ENCODE results near the gene HHATL. TPM values are rescaled to one million over a fixed set of nuclear protein-coding genes. Genes with fewer than 3 reads are reported as not detected.

The HHATL gene
- total and polyA plus RNA-seq, 2 of the 8 experiments (the other 6 are each of a cell fraction or from before 2014, with no cell fraction given): 0.18 TPM; not detected in 1

DNA sequence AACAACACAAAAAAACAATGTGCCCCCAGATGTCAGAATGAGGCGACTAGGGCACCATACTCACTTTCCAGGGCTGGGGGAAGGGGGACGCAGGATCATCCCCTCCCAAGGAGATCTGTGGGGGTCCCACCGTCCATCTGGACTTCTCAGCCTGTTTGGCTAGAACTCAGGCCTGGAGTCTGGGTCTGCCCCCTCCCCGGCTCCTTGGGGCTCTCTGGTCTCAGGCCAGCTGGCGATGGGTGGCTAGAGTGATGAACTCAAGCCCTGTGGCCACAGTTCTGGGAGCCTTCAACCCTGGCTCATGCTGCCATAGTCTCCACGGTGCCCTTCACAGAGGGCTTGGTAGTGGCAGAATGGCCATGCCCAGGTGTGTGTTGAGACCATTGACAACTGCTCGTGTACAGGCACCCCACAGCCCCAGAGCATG is 35.5 kb downstream of the HHATL start (continued):
- TF ChIP-seq, protein P1, sequence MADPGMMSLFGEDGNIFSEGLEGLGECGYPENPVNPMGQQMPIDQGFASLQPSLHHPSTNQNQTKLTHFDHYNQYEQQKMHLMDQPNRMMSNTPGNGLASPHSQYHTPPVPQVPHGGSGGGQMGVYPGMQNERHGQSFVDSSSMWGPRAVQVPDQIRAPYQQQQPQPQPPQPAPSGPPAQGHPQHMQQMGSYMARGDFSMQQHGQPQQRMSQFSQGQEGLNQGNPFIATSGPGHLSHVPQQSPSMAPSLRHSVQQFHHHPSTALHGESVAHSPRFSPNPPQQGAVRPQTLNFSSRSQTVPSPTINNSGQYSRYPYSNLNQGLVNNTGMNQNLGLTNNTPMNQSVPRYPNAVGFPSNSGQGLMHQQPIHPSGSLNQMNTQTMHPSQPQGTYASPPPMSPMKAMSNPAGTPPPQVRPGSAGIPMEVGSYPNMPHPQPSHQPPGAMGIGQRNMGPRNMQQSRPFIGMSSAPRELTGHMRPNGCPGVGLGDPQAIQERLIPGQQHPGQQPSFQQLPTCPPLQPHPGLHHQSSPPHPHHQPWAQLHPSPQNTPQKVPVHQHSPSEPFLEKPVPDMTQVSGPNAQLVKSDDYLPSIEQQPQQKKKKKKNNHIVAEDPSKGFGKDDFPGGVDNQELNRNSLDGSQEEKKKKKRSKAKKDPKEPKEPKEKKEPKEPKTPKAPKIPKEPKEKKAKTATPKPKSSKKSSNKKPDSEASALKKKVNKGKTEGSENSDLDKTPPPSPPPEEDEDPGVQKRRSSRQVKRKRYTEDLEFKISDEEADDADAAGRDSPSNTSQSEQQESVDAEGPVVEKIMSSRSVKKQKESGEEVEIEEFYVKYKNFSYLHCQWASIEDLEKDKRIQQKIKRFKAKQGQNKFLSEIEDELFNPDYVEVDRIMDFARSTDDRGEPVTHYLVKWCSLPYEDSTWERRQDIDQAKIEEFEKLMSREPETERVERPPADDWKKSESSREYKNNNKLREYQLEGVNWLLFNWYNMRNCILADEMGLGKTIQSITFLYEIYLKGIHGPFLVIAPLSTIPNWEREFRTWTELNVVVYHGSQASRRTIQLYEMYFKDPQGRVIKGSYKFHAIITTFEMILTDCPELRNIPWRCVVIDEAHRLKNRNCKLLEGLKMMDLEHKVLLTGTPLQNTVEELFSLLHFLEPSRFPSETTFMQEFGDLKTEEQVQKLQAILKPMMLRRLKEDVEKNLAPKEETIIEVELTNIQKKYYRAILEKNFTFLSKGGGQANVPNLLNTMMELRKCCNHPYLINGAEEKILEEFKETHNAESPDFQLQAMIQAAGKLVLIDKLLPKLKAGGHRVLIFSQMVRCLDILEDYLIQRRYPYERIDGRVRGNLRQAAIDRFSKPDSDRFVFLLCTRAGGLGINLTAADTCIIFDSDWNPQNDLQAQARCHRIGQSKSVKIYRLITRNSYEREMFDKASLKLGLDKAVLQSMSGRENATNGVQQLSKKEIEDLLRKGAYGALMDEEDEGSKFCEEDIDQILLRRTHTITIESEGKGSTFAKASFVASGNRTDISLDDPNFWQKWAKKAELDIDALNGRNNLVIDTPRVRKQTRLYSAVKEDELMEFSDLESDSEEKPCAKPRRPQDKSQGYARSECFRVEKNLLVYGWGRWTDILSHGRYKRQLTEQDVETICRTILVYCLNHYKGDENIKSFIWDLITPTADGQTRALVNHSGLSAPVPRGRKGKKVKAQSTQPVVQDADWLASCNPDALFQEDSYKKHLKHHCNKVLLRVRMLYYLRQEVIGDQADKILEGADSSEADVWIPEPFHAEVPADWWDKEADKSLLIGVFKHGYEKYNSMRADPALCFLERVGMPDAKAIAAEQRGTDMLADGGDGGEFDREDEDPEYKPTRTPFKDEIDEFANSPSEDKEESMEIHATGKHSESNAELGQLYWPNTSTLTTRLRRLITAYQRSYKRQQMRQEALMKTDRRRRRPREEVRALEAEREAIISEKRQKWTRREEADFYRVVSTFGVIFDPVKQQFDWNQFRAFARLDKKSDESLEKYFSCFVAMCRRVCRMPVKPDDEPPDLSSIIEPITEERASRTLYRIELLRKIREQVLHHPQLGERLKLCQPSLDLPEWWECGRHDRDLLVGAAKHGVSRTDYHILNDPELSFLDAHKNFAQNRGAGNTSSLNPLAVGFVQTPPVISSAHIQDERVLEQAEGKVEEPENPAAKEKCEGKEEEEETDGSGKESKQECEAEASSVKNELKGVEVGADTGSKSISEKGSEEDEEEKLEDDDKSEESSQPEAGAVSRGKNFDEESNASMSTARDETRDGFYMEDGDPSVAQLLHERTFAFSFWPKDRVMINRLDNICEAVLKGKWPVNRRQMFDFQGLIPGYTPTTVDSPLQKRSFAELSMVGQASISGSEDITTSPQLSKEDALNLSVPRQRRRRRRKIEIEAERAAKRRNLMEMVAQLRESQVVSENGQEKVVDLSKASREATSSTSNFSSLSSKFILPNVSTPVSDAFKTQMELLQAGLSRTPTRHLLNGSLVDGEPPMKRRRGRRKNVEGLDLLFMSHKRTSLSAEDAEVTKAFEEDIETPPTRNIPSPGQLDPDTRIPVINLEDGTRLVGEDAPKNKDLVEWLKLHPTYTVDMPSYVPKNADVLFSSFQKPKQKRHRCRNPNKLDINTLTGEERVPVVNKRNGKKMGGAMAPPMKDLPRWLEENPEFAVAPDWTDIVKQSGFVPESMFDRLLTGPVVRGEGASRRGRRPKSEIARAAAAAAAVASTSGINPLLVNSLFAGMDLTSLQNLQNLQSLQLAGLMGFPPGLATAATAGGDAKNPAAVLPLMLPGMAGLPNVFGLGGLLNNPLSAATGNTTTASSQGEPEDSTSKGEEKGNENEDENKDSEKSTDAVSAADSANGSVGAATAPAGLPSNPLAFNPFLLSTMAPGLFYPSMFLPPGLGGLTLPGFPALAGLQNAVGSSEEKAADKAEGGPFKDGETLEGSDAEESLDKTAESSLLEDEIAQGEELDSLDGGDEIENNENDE (IDR thresholded peaks at IDR 0.05; ENCODE audit: insufficient replicate concordance, low read length): no peak
- TF ChIP-seq JUN (IDR thresholded peaks at IDR 0.05; ENCODE audit: low read depth, low read length) (no peak), KDM5A (IDR thresholded peaks at IDR 0.05; ENCODE audit: low read length) (no peak), CBX8 (IDR thresholded peaks at IDR 0.05; ENCODE audit: borderline replicate concordance, low read depth, low read length) (no peak), NANOG (IDR thresholded peaks at IDR 0.05; ENCODE audit: insufficient read depth, low read depth, low read length, poor library complexity, severe bottlenecking) (no peak), GTF2F1 (IDR thresholded peaks at IDR 0.05; ENCODE audit: borderline replicate concordance, low read depth, low read length) (no peak), HDAC6 (IDR thresholded peaks at IDR 0.05; ENCODE audit: low read depth, low read length) (no peak), CEBPB (IDR thresholded peaks at IDR 0.05; ENCODE audit: low read depth, low read length) (no peak), RXRA (IDR thresholded peaks at IDR 0.05; ENCODE audit: insufficient read depth, low read depth, low read length) (no peak), CREB1 (IDR thresholded peaks at IDR 0.05) (no peak)
